Activated naive CD4-positive, alpha-beta T cell treated with anti-CD3 and anti-CD28 coated beads, Interleukin-2, amount 50 U/mL, for 16 hours (primary cell): ENCODE measurements around the gene PAQR6.

Experiments
- DNase-seq: peaks from one replicate; pipeline ENCODE4 v3.0.0-alpha.2; 2020

Gene PAQR6

DNA sequence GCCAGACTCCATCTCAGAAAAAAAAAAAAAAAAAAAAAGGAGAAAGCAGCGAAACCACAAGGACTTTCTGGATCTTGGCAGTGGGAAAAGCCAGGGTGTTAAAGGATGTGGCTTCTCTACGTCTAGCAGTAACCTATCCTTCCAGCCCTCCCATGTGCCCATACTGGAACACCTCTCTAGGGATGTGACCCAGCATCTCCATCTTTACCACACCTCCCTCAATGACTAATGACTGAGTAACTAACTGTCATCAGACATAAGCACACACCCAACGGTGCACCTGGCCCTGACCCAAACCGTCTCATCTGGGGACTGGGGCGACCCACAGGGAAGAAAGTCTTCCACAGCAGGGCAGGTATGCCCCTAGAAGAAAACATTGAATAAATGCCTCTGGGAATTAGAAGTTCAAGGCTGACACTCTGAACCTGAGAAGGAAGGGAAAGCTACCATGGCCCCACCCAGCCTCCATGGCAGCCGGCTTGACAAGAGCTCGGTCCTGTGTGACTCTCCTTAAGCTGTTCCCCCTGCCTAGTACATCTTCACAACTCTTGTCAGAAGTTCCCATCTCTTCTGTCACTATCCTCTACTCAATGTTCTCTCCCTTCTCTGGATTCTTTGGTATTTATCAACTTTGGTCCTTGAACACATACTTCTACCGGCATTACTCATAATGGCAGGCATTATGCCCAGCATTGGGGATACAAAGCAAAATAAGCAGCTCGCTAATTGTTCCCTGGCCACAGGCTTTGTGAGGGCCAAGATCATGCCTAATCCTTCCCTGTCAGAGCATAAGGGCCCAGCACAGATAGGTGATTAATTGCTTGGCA lies 14.8 kb upstream of the PAQR6 start:
- DNase-seq, result no peak

DNA sequence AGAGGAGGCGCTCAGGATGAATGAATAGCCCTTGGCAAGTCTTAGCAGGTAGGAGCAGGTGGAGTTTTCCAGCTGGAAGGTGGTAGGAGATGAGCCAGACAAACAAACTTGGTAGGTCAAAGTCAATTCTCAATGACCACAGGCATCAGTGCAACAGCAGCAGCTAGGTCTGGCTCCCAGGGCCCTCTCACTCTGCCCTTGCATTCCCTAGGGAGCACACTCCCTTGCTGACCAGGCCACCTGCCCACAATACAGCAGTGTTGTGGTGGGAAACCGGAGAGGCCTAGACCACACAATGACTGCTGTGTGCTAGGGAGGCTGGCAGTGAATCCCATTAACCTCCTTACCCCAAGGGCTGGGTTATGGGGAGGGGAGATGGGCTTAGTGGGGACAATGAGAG lies 13.0 kb upstream of the PAQR6 start:
- no peak for DNase-seq

- no peak for DNase-seq
These were observed 11.9 kb upstream of the PAQR6 start for GRCh38 chr1:156259805-156260204.

DNA sequence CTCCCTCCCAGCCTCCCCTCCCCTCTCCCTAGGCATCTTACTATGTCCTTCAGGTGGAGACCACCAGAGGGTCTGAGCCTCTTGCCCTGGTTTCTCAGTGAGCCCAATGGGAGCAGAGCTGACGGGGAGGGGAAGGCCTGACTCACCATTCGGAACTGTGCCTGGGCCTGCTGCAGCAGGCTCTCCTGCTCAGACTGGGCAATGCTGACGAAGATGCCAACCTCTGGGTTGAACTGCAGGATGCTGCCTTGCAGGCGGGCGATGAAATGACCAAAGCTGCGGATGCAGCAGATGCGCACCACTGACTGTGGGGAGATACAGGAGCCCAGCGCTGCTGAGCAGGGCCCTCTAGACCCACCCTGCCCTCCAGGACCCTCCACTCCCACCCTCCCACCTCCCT lies 11.0 kb upstream of the PAQR6 start:
- DNase-seq, result no peak

- DNase-seq, result no peak
These were observed 9.9 kb upstream of the PAQR6 start for GRCh38 chr1:156257711-156258110.

- DNase-seq, result no peak
These were observed 5.8 kb upstream of the PAQR6 start for GRCh38 chr1:156253634-156254033.

DNA sequence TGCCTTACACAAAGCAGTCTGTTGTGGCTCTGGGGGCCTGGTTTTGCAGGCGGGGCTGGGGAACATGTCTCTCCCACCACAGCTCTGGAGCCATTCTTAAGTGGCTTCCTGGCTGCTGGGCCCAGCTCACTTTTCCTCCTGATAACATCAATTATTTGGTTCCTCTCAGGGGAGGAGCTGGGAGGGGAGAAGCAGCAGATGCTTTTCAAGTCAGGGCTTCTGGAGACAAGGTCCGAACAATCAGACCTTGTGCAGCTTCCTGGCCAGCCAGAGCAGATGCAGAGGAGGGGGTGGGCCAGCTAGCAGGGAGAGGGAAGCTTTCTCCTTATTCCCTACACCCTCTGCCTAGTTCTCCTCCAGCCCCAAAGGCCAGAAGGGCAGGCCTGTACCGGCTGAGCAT lies 3.7 kb upstream of the PAQR6 start:
- DNase-seq, result no peak

GRCh38 chr1:156249593-156249992 lies 1.7 kb upstream of the PAQR6 start:
- DNase-seq, result no peak

DNA sequence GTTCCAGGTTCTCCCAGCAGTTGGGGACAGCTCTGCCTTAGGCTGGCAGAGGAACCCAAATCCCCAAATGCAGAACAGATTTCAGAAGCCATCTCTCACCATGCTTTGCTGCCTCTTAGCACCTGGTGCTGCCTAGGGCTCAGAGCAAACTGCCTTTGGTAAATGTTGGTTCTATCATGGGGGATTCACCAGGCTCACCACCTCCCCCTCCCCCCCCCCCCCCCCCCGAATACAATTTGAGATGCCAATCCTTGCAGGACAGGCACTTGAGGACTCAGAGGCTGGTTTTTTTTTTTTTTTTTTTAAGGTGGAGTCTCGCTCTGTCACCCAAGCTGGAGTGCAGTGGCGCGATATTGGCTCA lies 447 bp upstream of the PAQR6 start:
- DNase-seq, result no peak

DNA sequence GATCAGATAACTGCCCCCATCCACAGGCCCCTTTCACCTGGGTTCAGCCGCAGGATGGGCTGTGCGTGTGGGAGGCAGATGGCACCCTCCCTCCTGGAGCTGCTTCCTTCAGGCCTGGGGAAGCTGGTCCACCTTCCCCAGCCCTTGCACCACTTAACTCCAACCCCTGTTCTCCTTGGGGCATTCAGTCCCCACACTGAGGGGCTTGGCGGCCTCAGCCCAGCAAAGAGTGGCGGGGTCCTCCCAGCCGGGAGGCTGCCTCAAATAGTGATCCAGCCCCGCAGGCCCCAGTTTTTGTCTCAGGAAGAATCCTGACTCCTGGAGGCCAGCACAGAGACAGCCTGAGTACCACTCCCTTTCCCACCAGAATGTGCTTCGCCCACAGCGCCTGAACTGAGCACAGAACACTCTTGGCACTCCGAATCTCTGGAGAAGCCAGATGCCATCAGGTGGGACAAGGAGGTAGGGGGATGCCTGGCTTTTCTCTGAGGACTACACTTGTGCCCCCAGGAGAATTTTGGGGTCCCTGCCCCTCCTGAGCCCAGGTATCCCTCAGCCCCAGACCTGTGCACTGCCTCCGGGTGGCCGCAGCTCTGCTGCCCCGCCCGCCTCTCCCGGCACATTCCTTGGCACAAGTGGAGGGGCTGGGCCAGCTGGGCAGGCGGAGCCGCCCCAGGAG lies 936 bp downstream of the PAQR6 start:
- DNase-seq, result no peak

DNA sequence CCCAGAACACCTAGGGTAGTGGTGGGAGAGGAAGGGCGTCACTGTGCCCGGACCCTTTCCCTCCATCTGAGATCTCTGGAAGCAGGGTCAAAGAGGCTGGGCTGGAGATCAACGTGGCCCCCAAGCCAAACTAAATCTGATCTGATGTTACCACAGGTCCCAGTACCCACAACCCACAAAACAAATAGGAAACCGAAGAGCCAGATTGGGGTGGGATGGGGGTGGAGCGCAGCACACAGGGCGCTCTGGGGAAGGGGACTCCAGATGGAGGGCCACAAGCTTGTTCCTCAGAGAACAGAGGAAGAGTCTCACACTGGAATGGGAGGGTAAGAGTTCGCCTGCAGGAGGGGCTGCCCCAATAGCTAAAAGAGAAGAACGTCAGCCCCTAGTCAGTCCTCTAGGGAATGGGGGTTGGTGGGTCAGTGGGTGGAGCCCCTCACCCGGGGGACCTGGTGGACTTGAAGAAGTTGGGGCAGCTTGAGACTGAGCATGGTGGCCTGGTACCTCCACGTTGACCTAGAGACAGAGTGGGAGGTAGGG lies 1.5 kb downstream of the PAQR6 start:
- no peak for DNase-seq

DNA sequence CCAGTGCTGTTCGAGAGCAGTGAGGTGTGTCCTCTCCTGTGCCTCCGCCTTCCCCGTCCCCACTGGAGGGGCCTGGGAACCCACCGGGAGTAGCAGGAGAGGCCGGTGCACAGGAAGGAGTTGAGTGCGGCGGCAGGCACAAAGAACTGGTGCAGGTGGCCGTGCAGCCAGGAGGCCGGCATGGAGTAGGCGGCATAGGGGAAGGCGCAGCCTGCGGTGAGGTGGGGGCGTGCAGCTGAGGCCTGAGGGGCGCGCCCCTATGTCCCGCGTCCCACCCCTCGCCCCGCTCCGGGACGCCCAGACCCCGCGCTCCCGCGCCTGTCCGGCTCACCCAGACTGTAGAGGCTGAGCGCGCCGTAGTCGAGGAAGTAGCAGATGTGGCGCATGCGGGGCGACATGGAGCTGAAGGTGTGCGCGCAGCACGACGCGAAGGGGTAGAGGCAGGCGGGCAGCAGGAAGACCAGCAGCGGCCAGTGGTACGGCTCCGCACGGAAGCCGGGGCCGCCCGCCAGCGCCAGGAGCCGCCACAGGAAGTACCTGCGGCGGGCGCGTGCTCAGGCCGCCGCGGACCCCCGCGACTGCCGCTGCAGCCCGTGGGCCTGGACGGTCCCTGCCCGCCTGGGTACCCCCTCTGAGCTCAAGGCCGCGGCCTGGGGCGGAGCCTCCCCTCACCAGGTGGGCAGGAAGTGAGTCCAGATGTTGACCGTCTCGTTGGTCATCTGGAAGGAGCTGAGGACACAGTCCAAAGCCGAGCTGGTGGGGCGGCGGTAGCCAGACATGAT lies 2.2 kb downstream of the PAQR6 start:
- peak; percentile 44 for DNase-seq

- no peak for DNase-seq
These were observed 3.1 kb downstream of the PAQR6 start for GRCh38 chr1:156244712-156245111.

DNA sequence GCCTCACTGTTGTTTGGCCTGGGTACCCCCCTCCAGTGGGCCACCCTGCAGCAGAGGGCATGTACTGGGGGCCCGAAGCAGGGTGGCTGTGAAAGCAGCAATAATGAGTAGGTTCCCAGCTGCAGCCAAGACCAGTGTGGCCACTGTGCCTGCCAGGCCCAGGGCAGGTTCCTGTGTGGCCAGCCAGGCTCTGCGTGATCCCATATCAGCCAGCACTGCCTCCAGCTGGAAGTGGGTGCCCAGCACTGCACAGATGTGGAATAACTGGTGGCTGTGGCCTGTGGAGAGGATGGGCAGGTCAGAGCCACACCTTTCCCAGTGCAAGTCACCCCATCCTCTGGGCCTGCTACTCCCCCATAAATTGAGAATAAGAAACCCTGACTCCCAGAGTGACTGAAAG lies 3.7 kb downstream of the PAQR6 start:
- DNase-seq, result no peak

DNA sequence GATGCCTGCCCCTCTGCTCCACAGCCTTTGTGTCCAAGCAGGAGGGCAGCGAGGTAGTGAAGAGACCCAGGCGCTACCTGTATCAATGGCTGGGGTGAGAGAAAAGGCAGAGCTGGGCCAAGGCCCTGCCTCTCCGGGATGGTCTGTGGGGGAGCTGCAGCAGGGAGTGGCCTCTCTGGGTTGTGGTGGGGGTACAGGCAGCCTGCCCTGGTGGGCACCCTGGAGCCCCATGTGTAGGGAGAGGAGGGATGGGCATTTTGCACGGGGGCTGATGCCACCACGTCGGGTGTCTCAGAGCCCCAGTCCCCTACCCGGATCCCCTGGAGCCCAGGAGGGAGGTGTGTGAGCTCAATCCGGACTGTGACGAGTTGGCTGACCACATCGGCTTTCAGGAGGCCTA lies 5.1 kb downstream of the PAQR6 start:
- DNase-seq, result no peak

DNA sequence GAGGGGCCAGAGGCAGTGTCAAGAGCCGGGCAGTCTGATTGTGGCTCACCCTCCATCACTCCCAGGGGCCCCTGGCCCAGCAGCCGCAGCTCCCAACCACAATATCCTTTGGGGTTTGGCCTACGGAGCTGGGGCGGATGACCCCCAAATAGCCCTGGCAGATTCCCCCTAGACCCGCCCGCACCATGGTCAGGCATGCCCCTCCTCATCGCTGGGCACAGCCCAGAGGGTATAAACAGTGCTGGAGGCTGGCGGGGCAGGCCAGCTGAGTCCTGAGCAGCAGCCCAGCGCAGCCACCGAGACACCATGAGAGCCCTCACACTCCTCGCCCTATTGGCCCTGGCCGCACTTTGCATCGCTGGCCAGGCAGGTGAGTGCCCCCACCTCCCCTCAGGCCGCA lies 5.9 kb downstream of the PAQR6 start, which contains the start of gene BGLAP:
Gene BGLAP (plus strand): TSS at position 259 of the 400 bp plus-strand sequence. CDS start 48 bp downstream, at position 307.
- no peak for DNase-seq

GRCh38 chr1:156241311-156241811 lies 6.5 kb downstream of the PAQR6 start:
- DNase-seq, result no peak

DNA sequence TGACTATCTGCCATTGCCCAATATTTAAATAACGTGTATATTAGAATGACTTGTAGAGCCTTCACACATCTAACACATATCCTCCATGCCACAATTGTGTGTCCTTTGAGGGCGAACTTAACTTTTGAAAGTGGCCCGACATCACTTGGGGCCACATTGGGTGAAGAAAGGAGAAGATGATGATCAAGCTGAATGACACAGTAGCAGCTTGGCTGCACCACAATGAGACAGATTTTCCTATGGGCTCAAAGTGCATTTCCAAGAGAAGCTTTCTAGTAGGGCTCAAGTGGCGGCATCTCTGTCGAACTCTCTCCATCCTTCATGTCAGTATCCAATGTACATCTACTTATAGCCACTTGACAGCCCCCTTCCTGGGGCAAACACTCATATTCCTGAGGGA lies 9.6 kb downstream of the PAQR6 start:
- DNase-seq, result no peak

DNA sequence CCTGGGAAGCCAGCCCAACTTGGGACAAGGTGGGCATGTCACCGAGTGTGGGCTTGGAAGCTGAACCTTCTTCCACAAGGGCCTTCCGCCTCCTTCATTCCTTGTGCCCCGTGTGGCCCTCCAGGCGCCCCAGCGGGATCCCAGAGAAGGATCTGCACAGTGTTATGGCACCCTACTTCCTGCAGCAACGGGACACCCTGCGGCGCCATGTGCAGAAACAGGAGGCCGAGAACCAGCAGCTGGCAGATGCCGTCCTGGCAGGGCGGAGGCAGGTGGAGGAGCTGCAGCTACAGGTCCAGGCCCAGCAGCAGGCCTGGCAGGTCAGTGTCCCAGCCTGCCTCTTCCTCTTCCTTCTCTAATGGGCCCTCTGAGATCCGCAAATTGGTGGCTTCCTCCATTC lies 11.7 kb downstream of the PAQR6 start:
- DNase-seq, result no peak

- no peak for DNase-seq
These were observed 14.3 kb downstream of the PAQR6 start for GRCh38 chr1:156233426-156234127.

DNA sequence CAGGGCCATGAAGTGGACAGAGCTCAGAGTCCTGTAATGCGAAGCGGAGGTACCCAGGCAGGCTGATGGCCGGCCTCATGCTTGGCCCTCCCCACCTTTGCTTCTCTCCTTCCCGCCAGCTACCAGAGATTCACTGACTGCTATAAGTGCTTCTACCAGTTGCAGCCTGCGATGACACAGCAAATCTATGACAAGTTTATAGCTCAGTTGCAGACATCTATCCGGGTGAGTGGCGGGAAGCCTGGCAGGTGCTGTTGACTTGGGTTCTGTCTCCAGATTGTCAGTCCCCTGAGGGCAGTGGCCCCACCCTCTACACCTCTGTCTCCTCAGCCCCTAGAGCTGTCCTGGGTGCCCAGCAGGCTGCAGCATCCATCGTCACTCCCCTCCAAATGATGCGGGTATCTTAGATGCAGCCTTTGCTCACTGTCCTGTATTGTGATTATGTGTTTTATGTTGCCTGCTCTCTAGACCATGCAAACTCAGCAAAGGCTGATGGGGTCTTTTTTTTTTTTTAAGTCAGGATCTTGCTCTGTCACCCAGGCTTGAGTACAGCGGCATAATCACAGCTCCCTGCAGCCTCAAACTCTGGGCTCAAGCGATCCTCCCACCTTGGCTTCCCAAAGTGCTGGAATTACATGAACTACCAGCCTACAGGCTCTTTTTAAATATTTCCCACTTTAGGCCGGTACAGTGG lies 15.5 kb downstream of the PAQR6 start:
- DNase-seq, result no peak

- DNase-seq, result no peak
These were observed 17.4 kb downstream of the PAQR6 start for GRCh38 chr1:156230473-156230837.
